HCT116 (cell line): ENCODE results near the gene SLFN14.

Source experiments
- CEBPB ChIP-seq: IDR thresholded peaks from 2 replicates; pipeline ENCODE4 v1.6.1; 2012; ENCODE audit warnings: low read depth
- CTCF ChIP-seq, 3 experiments: fragments of 200-600 bp in 1 of 3; sonication (generic) in 1 of 3; IDR thresholded peaks in 2 of 3; conservative IDR thresholded peaks in 1 of 3; 2 replicates each; pipeline ENCODE4 v1.5.1; 2012 to 2017; ENCODE audit warnings: low read depth in 2 of 3, low read length in 2 of 3, antibody characterized with exemption in 1 of 3, borderline replicate concordance in 1 of 3, control low read depth in 1 of 3, mild to moderate bottlenecking in 1 of 3, mixed read lengths in 1 of 3, mixed run types in 1 of 3, moderate library complexity in 1 of 3; ENCODE audit not compliant: insufficient read depth in 1 of 3
- EGR1 ChIP-seq: IDR thresholded peaks from 2 replicates; pipeline ENCODE4 v1.6.1; 2012; ENCODE audit warnings: low read depth
- EZH2 ChIP-seq: fragments of 200-600 bp; sonication (generic); IDR thresholded peaks from 2 replicates; pipeline ENCODE4 v1.6.1; 2017; ENCODE audit warnings: antibody characterized with exemption, mixed run types
- EZH2phosphoT487 ChIP-seq: fragments of 200-600 bp; IDR thresholded peaks from 2 replicates; pipeline ENCODE4 v1.6.1; 2018; ENCODE audit warnings: antibody characterized with exemption, borderline replicate concordance
- POLR2A ChIP-seq: IDR thresholded peaks from 2 replicates; pipeline ENCODE4 v1.7.0; 2011; ENCODE audit warnings: borderline replicate concordance; ENCODE audit not compliant: insufficient read depth, insufficient read length; ENCODE audit errors: extremely low read depth
- REST ChIP-seq: IDR thresholded peaks from 2 replicates; pipeline ENCODE4 v1.6.1; 2012; ENCODE audit warnings: low read depth
- SIN3A ChIP-seq: IDR thresholded peaks from 2 replicates; pipeline ENCODE4 v1.6.1; 2012; ENCODE audit warnings: low read depth
- SP1 ChIP-seq: IDR thresholded peaks from 2 replicates; pipeline ENCODE4 v1.6.1; 2012; ENCODE audit warnings: low read depth
- TCF7L2 ChIP-seq: IDR thresholded peaks from 2 replicates; pipeline ENCODE4 v1.7.0; 2011; ENCODE audit warnings: borderline replicate concordance, inconsistent platforms; ENCODE audit not compliant: insufficient read depth, insufficient read length; ENCODE audit errors: extremely low read depth
- ZNF274 ChIP-seq: fragments of 200-500 bp; sonication (Bioruptor generic); IDR thresholded peaks from 2 replicates; pipeline ENCODE4 v1.6.1; 2014; ENCODE audit warnings: mild to moderate bottlenecking, low read depth, low read length, inconsistent platforms
- TF ChIP-seq, protein P1 (sequence below): IDR thresholded peaks from 2 replicates; pipeline ENCODE4 v1.6.1; 2012

DNA sequence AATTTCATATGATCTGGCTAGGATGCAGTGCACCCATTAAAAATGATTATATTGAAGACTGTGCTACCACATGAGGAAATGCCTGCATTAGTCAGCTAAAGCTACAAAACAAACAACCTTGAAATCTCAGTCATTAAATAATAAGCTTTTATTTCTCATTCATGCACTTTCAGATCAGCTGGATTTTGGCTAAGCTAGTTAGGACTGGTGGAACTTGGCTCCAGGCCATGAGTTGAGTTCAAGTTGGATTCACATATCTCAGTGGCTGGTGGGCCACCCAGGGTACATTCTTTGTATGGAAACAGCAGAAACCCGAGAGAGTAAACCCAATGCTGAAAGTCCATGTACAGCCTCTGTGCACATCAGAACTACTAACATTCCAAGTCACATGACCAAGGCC, 16.8 kb downstream of the SLFN14 start:
- TF ChIP-seq CTCF (IDR thresholded peaks at IDR 0.05 in 2 of 3, conservative IDR thresholded peaks at IDR 0.05 in 1 of 3; ENCODE audit: borderline replicate concordance in 1 of 3, insufficient read depth in 1 of 3, low read depth in 2 of 3, low read length in 2 of 3) (no peak), EZH2phosphoT487 (no peak), EZH2 (no peak), POLR2A (no peak), TCF7L2 (no peak), REST (no peak), SP1 (no peak), EGR1 (no peak), CEBPB (no peak), ZNF274 (no peak), SIN3A (no peak)
- TF ChIP-seq, protein P1, sequence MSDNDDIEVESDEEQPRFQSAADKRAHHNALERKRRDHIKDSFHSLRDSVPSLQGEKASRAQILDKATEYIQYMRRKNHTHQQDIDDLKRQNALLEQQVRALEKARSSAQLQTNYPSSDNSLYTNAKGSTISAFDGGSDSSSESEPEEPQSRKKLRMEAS = no peak
